Dendritic cell treated with granulocyte-macrophage colony-stimulating factor and Interleukin-4, amounts not matched to agents 40 ng/mL and 50 ng/mL, for 4 days (primary cell): ENCODE data around the gene PPP5C.
"Not testable (repeated sequence)": the region's sequence is repeated elsewhere in the genome, so short reads cannot be mapped to it uniquely, and the experiment has no call there.

Experiments used
- H3K27ac Mint-ChIP-seq: one replicate; pipeline ENCODE4 v1.8.0; 2022; ENCODE audit warnings: mild to moderate bottlenecking, mixed read lengths
- H3K27me3 Mint-ChIP-seq: one replicate; pipeline ENCODE4 v1.8.0; 2022; ENCODE audit warnings: mild to moderate bottlenecking, mixed read lengths
- H3K36me3 Mint-ChIP-seq: one replicate; pipeline ENCODE4 v1.8.0; 2022; ENCODE audit warnings: low read depth, mixed read lengths
- H3K4me1 Mint-ChIP-seq: one replicate; pipeline ENCODE4 v1.8.0; 2022; ENCODE audit warnings: low read depth, mixed read lengths
- H3K4me3 Mint-ChIP-seq: one replicate; pipeline ENCODE4 v1.8.0; 2022; ENCODE audit warnings: mild to moderate bottlenecking, moderate library complexity, mixed read lengths
- H3K9me3 Mint-ChIP-seq: one replicate; pipeline ENCODE4 v1.8.0; 2022; ENCODE audit warnings: mixed read lengths
- intact Hi-C: fragments of 100-400 bp; cut with micrococcal nuclease; formaldehyde crosslinking; loops from one replicate; pipeline ENCODE4 v1.15.0; 2022

PPP5C gene

GRCh38 chr19:46346821-46347571 is at the start of gene PPP5C:
TSS of gene PPP5C (plus strand) at chr19:46347087. CDS start at chr19:46347097, 10 bp downstream.
- no peaks in the 10 kb centered on the region for H3K9me3 Mint-ChIP-seq
- H3K36me3 Mint-ChIP-seq, result peaks cover 21% of the 10 kb centered on the region
- H3K4me3 Mint-ChIP-seq, result peak within 1 kb of the TSS; percentile 97
- peak within 1 kb of the TSS; percentile 92 for H3K27ac Mint-ChIP-seq
- intact Hi-C loops, result no loop called here
- H3K27me3 Mint-ChIP-seq, result peaks cover 20% of the 10 kb centered on the region
- H3K4me1 Mint-ChIP-seq, result peaks cover 56% of the 10 kb centered on the region

GRCh38 chr19:46297700-46298478 is 49.0 kb upstream of the PPP5C start:
- Mint-ChIP-seq H3K4me1 (peaks cover 16% of the 10 kb centered on the region), H3K9me3 (no peaks in the 10 kb centered on the region), H3K27me3 (peaks cover 61% of the 10 kb centered on the region), H3K27ac (no peak overlapping the region), H3K36me3 (no peaks in the 10 kb centered on the region), H3K4me3 (no peak overlapping the region)
- intact Hi-C loops, result no loop called here

- Mint-ChIP-seq H3K4me1 (peaks cover 16% of the 10 kb centered on the region), H3K27ac (no peak overlapping the region), H3K36me3 (no peaks in the 10 kb centered on the region), H3K27me3 (peaks cover 61% of the 10 kb centered on the region), H3K4me3 (peak overlapping the region; percentile 49), H3K9me3 (no peaks in the 10 kb centered on the region)
- intact Hi-C loops, result no loop called here
These were observed 48.3 kb upstream of the PPP5C start for GRCh38 chr19:46298479-46299003.

GRCh38 chr19:46299004-46299509 is 47.8 kb upstream of the PPP5C start:
- H3K36me3 Mint-ChIP-seq, result no peaks in the 10 kb centered on the region
- peaks cover 2% of the 10 kb centered on the region for H3K9me3 Mint-ChIP-seq
- intact Hi-C loops, result no loop called here
- peak overlapping the region; percentile 49 for H3K4me3 Mint-ChIP-seq
- peaks cover 16% of the 10 kb centered on the region for H3K4me1 Mint-ChIP-seq
- no peak overlapping the region for H3K27ac Mint-ChIP-seq
- peaks cover 61% of the 10 kb centered on the region for H3K27me3 Mint-ChIP-seq

GRCh38 chr19:46299695-46300094 is 47.2 kb upstream of the PPP5C start:
- intact Hi-C loops, result no loop called here
- peaks cover 56% of the 10 kb centered on the region for H3K27me3 Mint-ChIP-seq
- peaks cover 16% of the 10 kb centered on the region for H3K4me1 Mint-ChIP-seq
- peaks cover 6% of the 10 kb centered on the region for H3K9me3 Mint-ChIP-seq
- no peak overlapping the region for H3K4me3 Mint-ChIP-seq
- H3K27ac Mint-ChIP-seq, result no peak overlapping the region
- H3K36me3 Mint-ChIP-seq, result no peaks in the 10 kb centered on the region

GRCh38 chr19:46303322-46303690 is 43.6 kb upstream of the PPP5C start:
- Mint-ChIP-seq H3K27me3 (peaks cover 25% of the 10 kb centered on the region), H3K27ac (no peak overlapping the region), H3K36me3 (no peaks in the 10 kb centered on the region), H3K4me3 (no peak overlapping the region), H3K4me1 (peaks cover 14% of the 10 kb centered on the region), H3K9me3 (peaks cover 25% of the 10 kb centered on the region)
- intact Hi-C loops, result no loop called here

- peaks cover 9% of the 10 kb centered on the region for H3K4me1 Mint-ChIP-seq
- peaks cover 20% of the 10 kb centered on the region for H3K27me3 Mint-ChIP-seq
- H3K27ac Mint-ChIP-seq, result no peak overlapping the region
- H3K9me3 Mint-ChIP-seq, result peaks cover 25% of the 10 kb centered on the region
- H3K36me3 Mint-ChIP-seq, result no peaks in the 10 kb centered on the region
- intact Hi-C loops, result no loop called here
- H3K4me3 Mint-ChIP-seq, result no peak overlapping the region
These were observed 43.0 kb upstream of the PPP5C start for GRCh38 chr19:46303691-46304397.

GRCh38 chr19:46306501-46306900 is 40.4 kb upstream of the PPP5C start:
- H3K27me3 Mint-ChIP-seq, result peaks cover 2% of the 10 kb centered on the region
- H3K36me3 Mint-ChIP-seq, result no peaks in the 10 kb centered on the region
- no peak overlapping the region for H3K27ac Mint-ChIP-seq
- no peak overlapping the region for H3K4me3 Mint-ChIP-seq
- intact Hi-C loops, result no loop called here
- no peaks in the 10 kb centered on the region for H3K4me1 Mint-ChIP-seq
- peaks cover 25% of the 10 kb centered on the region for H3K9me3 Mint-ChIP-seq

GRCh38 chr19:46308510-46308909 is 38.4 kb upstream of the PPP5C start:
- intact Hi-C loops, result no loop called here
- Mint-ChIP-seq H3K36me3 (no peaks in the 10 kb centered on the region), H3K27ac (no peak overlapping the region), H3K4me1 (no peaks in the 10 kb centered on the region), H3K4me3 (no peak overlapping the region), H3K9me3 (peaks cover 25% of the 10 kb centered on the region), H3K27me3 (peaks cover 2% of the 10 kb centered on the region)

GRCh38 chr19:46309056-46309455 is 37.8 kb upstream of the PPP5C start:
- H3K9me3 Mint-ChIP-seq, result peaks cover 24% of the 10 kb centered on the region

GRCh38 chr19:46311444-46311843 is 35.4 kb upstream of the PPP5C start:
- H3K9me3 Mint-ChIP-seq, result peaks cover 5% of the 10 kb centered on the region
- H3K27ac Mint-ChIP-seq, result no peak overlapping the region
- H3K36me3 Mint-ChIP-seq, result no peaks in the 10 kb centered on the region
- H3K4me1 Mint-ChIP-seq, result no peaks in the 10 kb centered on the region
- intact Hi-C loops, result no loop called here
- no peak overlapping the region for H3K4me3 Mint-ChIP-seq
- no peaks in the 10 kb centered on the region for H3K27me3 Mint-ChIP-seq

More at GRCh38 chr19:46309056-46309455, 37.8 kb upstream of the PPP5C start:
- intact Hi-C loops, result no loop called here
- Mint-ChIP-seq H3K4me1 (no peaks in the 10 kb centered on the region), H3K36me3 (no peaks in the 10 kb centered on the region), H3K27ac (no peak overlapping the region), H3K4me3 (no peak overlapping the region), H3K27me3 (peaks cover 2% of the 10 kb centered on the region)

- H3K9me3 Mint-ChIP-seq, H3K4me1 Mint-ChIP-seq, H3K4me3 Mint-ChIP-seq, intact Hi-C loops, H3K27ac Mint-ChIP-seq, H3K27me3 Mint-ChIP-seq, H3K36me3 Mint-ChIP-seq: not testable (repeated sequence)
These were observed 33.1 kb upstream of the PPP5C start for GRCh38 chr19:46313540-46314469.

- Mint-ChIP-seq H3K27ac (no peak overlapping the region), H3K9me3 (no peaks in the 10 kb centered on the region), H3K4me3 (no peak overlapping the region), H3K4me1 (peaks cover 5% of the 10 kb centered on the region), H3K27me3 (no peaks in the 10 kb centered on the region), H3K36me3 (no peaks in the 10 kb centered on the region)
- intact Hi-C loops, result no loop called here
These were observed 29.5 kb upstream of the PPP5C start for GRCh38 chr19:46317339-46317738.
